Suppressor macrophage treated with lipopolysaccharide for 1 hour (primary cell): Measurements from ENCODE around the gene CDKN1C.
A peak's percentile ranks its signal among the peaks of the same experiment; 100 is the strongest.
"Not testable (repeated sequence)": the region's sequence is repeated elsewhere in the genome, so short reads cannot be mapped to it uniquely, and the experiment has no call there.

Experiments
- DNase-seq, 3 donors: peaks; one replicate each; pipeline ENCODE4 v3.0.0-alpha.2; 2020 to 2022

Gene CDKN1C

DNA sequence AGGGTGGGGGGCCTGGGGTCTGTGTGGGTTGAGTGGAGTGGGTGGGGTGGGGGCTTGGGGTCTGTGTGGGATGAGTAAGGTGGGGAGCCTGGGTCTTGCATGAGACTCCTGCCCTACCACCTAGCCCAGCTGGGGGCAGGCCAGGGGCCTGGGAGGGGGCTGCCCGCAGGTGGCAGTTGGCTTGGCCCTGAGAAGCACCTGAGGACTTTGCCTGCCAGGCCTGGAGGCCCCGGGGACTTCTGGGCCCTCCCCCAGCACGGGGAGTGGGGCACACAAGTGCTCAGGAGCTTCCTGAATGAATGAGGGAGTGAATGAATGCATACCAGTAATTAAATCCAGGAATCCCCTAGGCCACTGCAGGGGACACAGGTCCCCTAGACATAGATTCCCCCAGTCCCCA is 37.1 kb upstream of the CDKN1C start:
- no peak for DNase-seq

GRCh38 chr11:2921742-2922493 is 36.3 kb upstream of the CDKN1C start:
- DNase-seq, result no peak

DNA sequence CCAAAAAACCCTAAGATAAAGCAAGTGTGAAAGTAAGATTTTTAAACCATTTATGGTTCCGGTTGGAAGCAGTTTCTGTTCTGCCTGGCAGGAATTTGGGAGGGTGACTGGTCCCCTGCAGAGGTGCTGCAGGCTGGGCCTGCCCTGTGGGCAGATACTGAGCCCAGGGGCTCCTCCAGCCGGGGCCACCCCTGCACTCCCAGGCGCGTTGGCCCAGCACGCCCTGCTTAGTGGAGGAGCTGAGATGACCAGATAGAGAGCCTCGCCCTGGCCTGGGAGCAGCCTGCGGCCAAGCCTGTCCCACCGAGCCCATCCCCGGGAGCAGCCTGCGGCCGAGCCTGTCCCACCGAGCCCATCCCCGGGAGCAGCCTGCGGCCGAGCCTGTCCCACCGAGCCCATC is 35.7 kb upstream of the CDKN1C start:
- no peak for DNase-seq

DNA sequence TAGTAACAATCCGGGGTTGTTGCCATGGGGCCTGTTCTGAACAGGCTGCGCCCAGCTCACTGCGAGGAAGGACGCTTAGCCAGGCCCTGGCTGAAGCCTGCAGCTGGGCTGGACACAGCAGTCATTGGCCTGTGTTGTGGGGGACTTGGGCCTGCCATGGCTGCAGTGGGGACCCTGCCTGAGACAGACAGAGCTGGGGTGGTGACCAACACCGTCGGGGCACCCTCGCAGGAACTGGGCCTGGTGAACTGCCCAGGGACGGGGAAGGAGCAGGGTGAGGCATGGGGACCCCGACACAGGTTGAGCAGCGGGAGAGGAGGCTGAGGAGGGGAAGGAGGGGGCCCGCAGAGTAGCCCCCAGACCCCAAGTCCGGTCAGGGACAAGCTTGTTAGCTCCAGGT is 34.8 kb upstream of the CDKN1C start:
- DNase-seq, result no peak

- DNase-seq, result no peak
These were observed 34.3 kb upstream of the CDKN1C start for GRCh38 chr11:2919837-2920236.

GRCh38 chr11:2919188-2919587 is 33.6 kb upstream of the CDKN1C start:
- no peak for DNase-seq

DNA sequence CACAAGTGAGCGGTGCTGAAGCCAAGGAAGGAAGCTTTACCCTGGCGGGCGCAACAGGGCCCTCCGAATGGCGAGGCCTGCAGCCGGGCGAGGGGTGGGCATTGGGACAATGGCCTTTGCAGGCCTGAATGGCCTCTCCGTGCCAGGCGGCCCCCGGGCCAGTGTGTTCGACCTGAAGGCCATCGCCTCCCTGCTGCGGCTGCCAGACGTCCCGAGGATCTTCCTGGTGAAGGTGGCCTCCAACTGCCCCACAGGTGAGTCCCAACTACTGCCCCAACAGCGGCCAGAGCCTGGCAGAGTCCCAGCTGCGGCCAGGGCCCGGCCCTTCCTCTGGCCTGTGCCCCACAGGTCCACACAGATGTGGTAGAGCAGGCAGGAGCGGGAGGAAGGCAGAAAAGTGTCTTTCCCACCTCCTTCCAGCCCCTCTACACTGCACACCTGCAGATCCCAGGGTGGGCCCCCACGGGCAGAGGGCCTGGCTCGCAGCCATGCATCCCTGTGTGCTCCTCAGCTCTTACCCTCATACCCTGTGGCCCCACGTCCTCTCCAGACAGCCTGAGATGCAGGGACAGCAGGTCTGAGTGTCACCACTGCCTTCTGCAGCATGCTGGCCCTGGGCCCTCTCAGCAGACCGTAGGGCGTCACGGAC is 32.4 kb upstream of the CDKN1C start:
- no peak for DNase-seq

- no peak for DNase-seq
These were observed 31.5 kb upstream of the CDKN1C start for GRCh38 chr11:2916892-2917645.

GRCh38 chr11:2916114-2916891 is 30.7 kb upstream of the CDKN1C start:
- no peak for DNase-seq

DNA sequence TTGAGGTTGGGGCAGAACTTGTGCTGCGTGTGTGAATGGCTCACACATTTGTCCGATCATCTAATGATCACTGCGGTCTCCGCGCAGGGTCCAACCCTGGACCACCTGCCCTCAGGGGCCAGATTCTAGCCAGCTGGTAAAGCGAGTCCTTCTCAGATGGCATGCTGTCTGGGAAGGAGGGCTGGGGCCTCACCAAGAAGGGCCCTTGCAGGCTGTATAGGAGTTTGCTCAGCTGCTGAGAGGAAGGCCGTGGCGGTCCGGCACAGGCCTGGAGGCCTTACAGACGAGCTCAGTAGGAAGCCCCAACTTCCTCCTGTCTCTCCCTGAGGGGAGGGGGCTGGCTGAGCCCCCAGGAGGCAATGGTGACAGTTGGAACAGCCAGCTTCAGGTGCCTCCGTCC is 29.9 kb upstream of the CDKN1C start:
- no peak for DNase-seq

GRCh38 chr11:2914455-2915195 is 29.1 kb upstream of the CDKN1C start:
- DNase-seq, result no peak

GRCh38 chr11:2913776-2914175 is 28.2 kb upstream of the CDKN1C start:
- no peak for DNase-seq

DNA sequence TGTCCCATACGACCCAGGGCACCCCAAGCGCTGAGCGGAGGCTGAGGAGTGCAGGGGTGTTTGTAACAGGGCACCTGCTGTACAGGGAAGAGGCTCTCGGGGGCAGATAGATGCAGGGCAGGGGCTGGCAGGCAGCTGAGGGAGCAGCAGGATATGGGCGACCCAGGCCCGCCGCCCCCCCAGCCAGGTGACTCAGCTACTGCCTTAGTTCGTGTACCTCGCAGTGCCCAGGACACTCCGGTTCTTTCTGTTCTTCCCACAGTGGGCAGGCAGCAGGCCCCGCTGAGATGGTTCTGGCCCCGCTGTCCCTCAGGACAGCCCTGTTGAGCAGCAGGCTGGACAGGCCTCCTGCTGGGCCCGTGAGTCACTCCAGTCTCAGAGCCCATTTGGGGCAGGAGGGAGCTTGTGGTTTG is 27.4 kb upstream of the CDKN1C start:
- DNase-seq, result no peak

GRCh38 chr11:2912498-2912897 is 26.9 kb upstream of the CDKN1C start:
- peak; percentile 54 to 64 (median 55) for DNase-seq

GRCh38 chr11:2911785-2912391 is 26.3 kb upstream of the CDKN1C start:
- no peak for DNase-seq

- DNase-seq, result no peak
These were observed 25.7 kb upstream of the CDKN1C start for GRCh38 chr11:2911088-2911784.

- no peak for DNase-seq
These were observed 24.9 kb upstream of the CDKN1C start for GRCh38 chr11:2910401-2910955.

GRCh38 chr11:2909133-2909902 is 23.7 kb upstream of the CDKN1C start:
- DNase-seq, result no peak

DNA sequence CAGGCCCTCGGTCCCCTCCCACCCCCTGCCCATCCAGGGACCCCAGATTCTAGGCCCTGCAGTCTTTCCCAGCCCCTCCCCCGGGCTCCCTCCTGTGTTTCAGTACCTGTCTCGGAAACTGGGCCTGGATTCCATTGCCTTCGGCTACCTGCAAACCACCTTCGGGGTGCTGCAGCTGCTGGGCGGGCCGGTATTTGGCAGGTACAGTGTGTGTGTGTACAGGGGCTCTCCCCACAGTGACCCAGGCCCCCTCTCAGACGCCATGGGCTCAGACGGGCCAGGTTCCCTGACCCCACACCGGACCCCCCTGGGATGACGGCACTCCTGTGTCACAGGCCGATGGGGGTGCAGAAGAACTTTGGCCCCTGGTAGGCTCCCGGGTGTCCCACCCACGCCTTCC is 22.6 kb upstream of the CDKN1C start:
- DNase-seq, result no peak

GRCh38 chr11:2905299-2905698 is 19.7 kb upstream of the CDKN1C start:
- not testable (repeated sequence) for DNase-seq
